ENCODE results near the gene OR4C3.

DNA sequence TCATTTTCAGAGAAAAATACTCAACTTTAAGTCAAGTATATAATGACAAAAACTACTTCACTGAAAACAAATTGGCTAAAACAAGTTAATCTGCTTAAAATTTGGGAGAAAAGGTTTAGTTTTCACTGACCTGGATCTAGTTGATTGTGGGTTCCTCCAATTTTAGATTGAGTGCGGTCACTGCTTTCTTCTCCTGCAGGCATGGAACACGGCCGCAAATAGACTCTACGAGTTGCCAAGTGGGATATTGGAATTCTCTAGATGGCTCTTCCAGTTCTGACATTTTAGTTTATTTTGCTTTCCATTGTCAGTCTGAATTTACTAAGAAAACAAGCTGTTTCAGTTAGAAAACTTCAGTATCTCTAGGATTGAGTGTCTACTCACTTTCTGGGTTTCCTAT, 29.3 kb downstream of the OR4C3 start:
- TF ChIP-seq, protein P1, sequence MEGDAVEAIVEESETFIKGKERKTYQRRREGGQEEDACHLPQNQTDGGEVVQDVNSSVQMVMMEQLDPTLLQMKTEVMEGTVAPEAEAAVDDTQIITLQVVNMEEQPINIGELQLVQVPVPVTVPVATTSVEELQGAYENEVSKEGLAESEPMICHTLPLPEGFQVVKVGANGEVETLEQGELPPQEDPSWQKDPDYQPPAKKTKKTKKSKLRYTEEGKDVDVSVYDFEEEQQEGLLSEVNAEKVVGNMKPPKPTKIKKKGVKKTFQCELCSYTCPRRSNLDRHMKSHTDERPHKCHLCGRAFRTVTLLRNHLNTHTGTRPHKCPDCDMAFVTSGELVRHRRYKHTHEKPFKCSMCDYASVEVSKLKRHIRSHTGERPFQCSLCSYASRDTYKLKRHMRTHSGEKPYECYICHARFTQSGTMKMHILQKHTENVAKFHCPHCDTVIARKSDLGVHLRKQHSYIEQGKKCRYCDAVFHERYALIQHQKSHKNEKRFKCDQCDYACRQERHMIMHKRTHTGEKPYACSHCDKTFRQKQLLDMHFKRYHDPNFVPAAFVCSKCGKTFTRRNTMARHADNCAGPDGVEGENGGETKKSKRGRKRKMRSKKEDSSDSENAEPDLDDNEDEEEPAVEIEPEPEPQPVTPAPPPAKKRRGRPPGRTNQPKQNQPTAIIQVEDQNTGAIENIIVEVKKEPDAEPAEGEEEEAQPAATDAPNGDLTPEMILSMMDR (IDR thresholded peaks at IDR 0.05), result no peak
- no peak for TF ChIP-seq ZFX (IDR thresholded peaks at IDR 0.05; ENCODE audit: borderline replicate concordance)
